ENCODE results near the gene C19orf44. TPM values are rescaled to one million over a fixed set of nuclear protein-coding genes. Genes with fewer than 3 reads are reported as not detected.
"Not testable (repeated sequence)": the region's sequence is repeated elsewhere in the genome, so short reads cannot be mapped to it uniquely, and the experiment has no call there.

The C19orf44 gene
- total and polyA plus RNA-seq, 2 experiments from 2014 or later: 2.4 to 5.1 TPM

DNA sequence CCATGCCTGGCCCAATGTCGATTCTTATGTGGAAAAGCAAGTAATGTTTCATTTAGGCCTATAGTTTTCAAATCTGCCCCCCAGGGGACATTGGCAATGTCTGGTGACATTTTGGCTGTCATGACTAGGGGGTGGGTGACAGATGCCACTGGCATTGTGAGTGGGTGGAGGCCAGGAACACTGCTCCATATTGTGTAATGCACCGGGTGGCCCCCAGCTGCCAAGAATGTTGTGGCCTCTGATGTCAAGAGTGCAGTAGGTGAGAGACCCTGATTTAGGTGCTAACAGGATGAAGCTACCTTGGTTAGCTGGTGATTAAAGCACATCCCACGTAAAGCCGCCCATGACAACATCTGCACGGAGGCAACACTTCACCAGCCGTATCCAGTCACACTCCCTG, 10.8 kb downstream of the C19orf44 start:
- no peaks in the 10 kb centered on the region for H3K36me3 ChIP-seq (ENCODE audit: low read depth)
- no peak overlapping the region for H3K4me3 ChIP-seq
- H3K9me2 ChIP-seq (ENCODE audit: insufficient read depth): no peaks in the 10 kb centered on the region
- peaks cover 5% of the 10 kb centered on the region; the same call in 1 of the 2 replicates for H3K4me1 ChIP-seq (ENCODE audit: insufficient read depth)
- in situ Hi-C loops (cut with MboI): no loop called here
- no peaks in the 10 kb centered on the region for H3K27me3 ChIP-seq (replicated peaks; ENCODE audit: insufficient read depth)
- peak; percentile 30 for DNase-seq
- H3K27ac ChIP-seq: no peak overlapping the region
- no peak overlapping the region for H3K9ac ChIP-seq
- no peak overlapping the region for H3K4me2 ChIP-seq (ENCODE audit: unreplicated experiment)
- no peaks in the 10 kb centered on the region for H3F3A ChIP-seq (ENCODE audit: insufficient read depth)
- TF ChIP-seq EZH2phosphoT487 (IDR thresholded peaks at IDR 0.05; ENCODE audit: insufficient read depth, low read depth): no peak
- no peak for TF ChIP-seq EZH2 (IDR thresholded peaks at IDR 0.05; ENCODE audit: insufficient read depth, poor library complexity, severe bottlenecking)
- no peaks in the 10 kb centered on the region for H3K79me2 ChIP-seq (ENCODE audit: insufficient read depth)
- WGBS, 2 experiments (ENCODE audit: low coverage in 1 of 2, low lambda C conversion rate in 2 of 2, missing lambda C conversion rate in 2 of 2): 75 to 83% methylated on average over 6 of the region's 6 CpGs
- no peak overlapping the region for H2AFZ ChIP-seq
- H3K9me3 ChIP-seq (ENCODE audit: low read depth): no peaks in the 10 kb centered on the region
- no peaks in the 10 kb centered on the region for H4K20me1 ChIP-seq (ENCODE audit: insufficient read depth)

DNA sequence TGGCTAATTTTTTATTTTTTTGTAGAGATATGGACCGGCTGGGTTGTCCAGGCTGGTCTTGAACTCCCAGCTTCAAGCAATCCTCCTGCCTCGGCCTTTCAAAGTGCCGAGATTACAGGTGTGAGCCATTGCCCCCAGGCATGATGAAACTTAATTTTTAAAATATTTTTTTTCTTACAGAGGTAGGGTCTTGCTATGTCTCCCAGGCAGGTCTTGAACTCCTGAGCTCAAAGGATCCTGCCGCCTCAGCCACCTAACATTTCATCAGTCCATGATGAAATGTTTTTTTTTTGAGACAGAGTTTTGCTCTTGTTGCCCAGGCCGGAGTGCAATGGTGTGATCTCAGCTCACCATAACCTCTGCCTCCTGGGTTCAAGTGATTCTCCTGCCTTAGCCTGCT, 12.4 kb downstream of the C19orf44 start:
- Histone ChIP-seq H3K4me1 (ENCODE audit: insufficient read depth) (peaks cover 5% of the 10 kb centered on the region; the same call in 1 of the 2 replicates), H3F3A (ENCODE audit: insufficient read depth) (no peaks in the 10 kb centered on the region), H3K27me3 (replicated peaks; ENCODE audit: insufficient read depth) (no peaks in the 10 kb centered on the region), H3K79me2 (ENCODE audit: insufficient read depth) (no peaks in the 10 kb centered on the region), H2AFZ (no peak overlapping the region), H4K20me1 (ENCODE audit: insufficient read depth) (no peaks in the 10 kb centered on the region), H3K9me3 (ENCODE audit: low read depth) (no peaks in the 10 kb centered on the region), H3K4me2 (ENCODE audit: unreplicated experiment) (no peak overlapping the region), H3K9ac (no peak overlapping the region), H3K27ac (no peak overlapping the region), H3K36me3 (ENCODE audit: low read depth) (no peaks in the 10 kb centered on the region), H3K9me2 (ENCODE audit: insufficient read depth) (no peaks in the 10 kb centered on the region), H3K4me3 (no peak overlapping the region)
- no peak for DNase-seq
- no peak for TF ChIP-seq EZH2 (IDR thresholded peaks at IDR 0.05; ENCODE audit: insufficient read depth, poor library complexity, severe bottlenecking)
- no peak for TF ChIP-seq EZH2phosphoT487 (IDR thresholded peaks at IDR 0.05; ENCODE audit: insufficient read depth, low read depth)
- in situ Hi-C loops (cut with MboI): no loop called here
- WGBS, 2 experiments (ENCODE audit: low coverage in 1 of 2, low lambda C conversion rate in 2 of 2, missing lambda C conversion rate in 2 of 2): 89 to 96% methylated on average over 5 of the region's 5 CpGs

DNA sequence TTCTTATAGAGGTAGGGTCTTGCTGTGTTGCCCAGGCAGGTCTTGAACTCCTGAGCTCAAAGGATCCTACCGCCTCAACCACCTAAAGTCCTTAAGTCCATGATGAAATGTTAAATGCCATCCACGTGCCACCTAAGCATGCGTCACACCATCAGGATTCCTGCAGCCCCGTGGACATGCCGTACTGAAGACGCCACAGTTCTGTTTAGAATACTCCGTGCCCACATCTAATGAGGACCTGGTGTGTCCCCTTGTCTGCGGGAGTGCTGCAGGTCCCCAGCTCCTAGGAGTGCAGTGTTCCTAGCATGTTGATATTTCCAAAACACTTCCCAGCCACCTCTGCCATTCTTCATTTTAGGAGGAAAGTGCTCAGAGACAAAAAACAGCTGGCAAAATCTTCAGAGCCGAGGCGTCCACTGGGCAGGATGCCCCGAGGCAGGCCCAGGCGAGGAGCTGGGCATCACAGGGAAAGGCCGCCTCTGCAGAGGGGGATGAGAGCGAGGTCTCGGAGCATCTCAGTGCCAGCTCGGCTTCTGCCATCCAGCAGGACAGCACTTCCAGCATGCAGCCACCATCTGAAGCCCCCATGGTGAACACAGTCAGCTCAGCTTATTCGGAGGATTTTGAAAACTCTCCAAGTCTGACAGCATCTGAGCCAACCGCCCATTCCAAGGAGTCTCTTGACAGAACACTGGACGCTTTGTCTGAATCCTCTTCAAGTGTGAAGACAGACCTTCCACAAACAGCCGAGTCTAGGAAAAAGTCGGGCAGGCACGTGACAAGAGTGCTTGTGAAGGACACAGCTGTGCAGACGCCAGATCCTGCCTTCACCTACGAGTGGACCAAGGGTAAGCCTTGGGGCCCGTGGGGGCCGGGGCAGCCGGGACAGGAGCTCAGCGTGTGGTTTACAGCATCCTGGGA, 13.2 kb downstream of the C19orf44 start:
- no peak for DNase-seq
- in situ Hi-C loops (cut with MboI): no loop called here
- H3K4me1 ChIP-seq (ENCODE audit: insufficient read depth): peaks cover 5% of the 10 kb centered on the region; the same call in 1 of the 2 replicates
- H4K20me1 ChIP-seq (ENCODE audit: insufficient read depth): no peaks in the 10 kb centered on the region
- H3K4me2 ChIP-seq (ENCODE audit: unreplicated experiment): no peak overlapping the region
- H3K4me3 ChIP-seq: no peak overlapping the region
- no peaks in the 10 kb centered on the region for H3F3A ChIP-seq (ENCODE audit: insufficient read depth)
- H3K9me3 ChIP-seq (ENCODE audit: low read depth): no peaks in the 10 kb centered on the region
- H3K36me3 ChIP-seq (ENCODE audit: low read depth): no peaks in the 10 kb centered on the region
- H3K9ac ChIP-seq: no peak overlapping the region
- TF ChIP-seq EZH2 (IDR thresholded peaks at IDR 0.05; ENCODE audit: insufficient read depth, poor library complexity, severe bottlenecking) (no peak), EZH2phosphoT487 (IDR thresholded peaks at IDR 0.05; ENCODE audit: insufficient read depth, low read depth) (no peak)
- H3K27ac ChIP-seq: no peak overlapping the region
- WGBS, 2 experiments (ENCODE audit: low coverage in 1 of 2, low lambda C conversion rate in 2 of 2, missing lambda C conversion rate in 2 of 2): 77% methylated on average over 28 of the region's 28 CpGs
- no peaks in the 10 kb centered on the region for H3K27me3 ChIP-seq (replicated peaks; ENCODE audit: insufficient read depth)
- H3K79me2 ChIP-seq (ENCODE audit: insufficient read depth): no peaks in the 10 kb centered on the region
- no peak overlapping the region for H2AFZ ChIP-seq
- H3K9me2 ChIP-seq (ENCODE audit: insufficient read depth): no peaks in the 10 kb centered on the region

DNA sequence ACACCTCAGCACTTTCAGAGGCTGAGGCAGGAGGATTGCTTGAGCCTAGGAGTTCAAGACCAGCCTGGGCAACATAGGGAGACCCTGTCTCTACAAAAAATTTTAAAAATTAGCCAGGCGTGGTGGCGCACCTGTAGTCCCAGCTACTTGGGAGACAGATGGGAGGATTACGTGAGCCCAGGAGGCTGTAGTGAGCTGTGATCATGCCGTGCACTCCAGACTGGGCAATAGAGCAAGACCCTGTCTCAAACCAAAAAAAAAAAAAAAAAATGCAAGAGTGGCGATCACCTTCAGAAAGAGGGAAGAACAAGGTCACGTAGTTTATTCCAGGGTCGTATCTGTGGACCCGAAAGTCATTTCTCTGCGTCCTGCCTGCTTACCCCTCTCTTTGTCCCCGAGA, 16.4 kb downstream of the C19orf44 start:
- H3K4me3 ChIP-seq; H2AFZ ChIP-seq; H3F3A ChIP-seq (ENCODE audit: insufficient read depth); H3K36me3 ChIP-seq (ENCODE audit: low read depth); H3K27me3 ChIP-seq (replicated peaks; ENCODE audit: insufficient read depth); H3K9me3 ChIP-seq (ENCODE audit: low read depth); H3K79me2 ChIP-seq (ENCODE audit: insufficient read depth); H3K27ac ChIP-seq; H3K9me2 ChIP-seq (ENCODE audit: insufficient read depth); H4K20me1 ChIP-seq (ENCODE audit: insufficient read depth); in situ Hi-C loops (cut with MboI); DNase-seq; H3K4me2 ChIP-seq (ENCODE audit: unreplicated experiment); H3K4me1 ChIP-seq (ENCODE audit: insufficient read depth); H3K9ac ChIP-seq: not testable (repeated sequence)
- 88 to 92% methylated on average over 9 to 10 of the region's 10 CpGs for WGBS, 2 experiments (ENCODE audit: low coverage in 1 of 2, low lambda C conversion rate in 2 of 2, missing lambda C conversion rate in 2 of 2)

Data from GM23248 (cell line).